H1 (cell line): ENCODE results near the gene SLC44A1. TPM values are rescaled to one million over a fixed set of nuclear protein-coding genes. Genes with fewer than 3 reads are reported as not detected.

Experiments
- CTCF ChIA-PET: fragments of 300-600 bp; sonication (Branson Sonifier 250); formaldehyde crosslinking; loops from one replicate; lab custom pipeline; 2021; ENCODE audit not compliant: partially characterized antibody; lab: Charles Lee
- POLR2A ChIA-PET: fragments of 300-600 bp; sonication (Branson Sonifier 250); formaldehyde crosslinking; loops from one replicate; lab custom pipeline; 2021; ENCODE audit warnings: inconsistent platforms; ENCODE audit not compliant: partially characterized antibody; lab: Charles Lee
- DNase-seq, 2 experiments: peaks; one replicate each; pipeline versions ENCODE4 v3.0.0 to v3.0.0-alpha.2; 2010 to 2022; ENCODE audit warnings: low spot score in 2 of 2, low read depth in 1 of 2, mixed read lengths in 1 of 2
- FAIRE-seq: peaks from 2 replicates; lab custom pipeline; 2011; peaks lifted over from hg19 to GRCh38; lab: Jason Lieb, UNC
- H2AFZ ChIP-seq: 2 replicates; pipeline ENCODE4 v1.8.1; 2012; ENCODE audit warnings: low read length, inconsistent platforms
- H2AK5ac ChIP-seq: 2 replicates; pipeline ENCODE4 v1.6.1; 2013; ENCODE audit warnings: low read depth, low read length
- H2BK120ac ChIP-seq: replicated peaks from 2 replicates; pipeline ENCODE3; 2013; ENCODE audit warnings: low read depth, low read length, inconsistent platforms
- H2BK12ac ChIP-seq: 2 replicates; pipeline ENCODE4 v1.6.1; 2013; ENCODE audit warnings: low read depth, low read length
- H2BK15ac ChIP-seq: 2 replicates; pipeline ENCODE4 v1.6.1; 2013; ENCODE audit warnings: low read length
- H2BK20ac ChIP-seq: 2 replicates; pipeline ENCODE4 v1.6.1; 2013; ENCODE audit warnings: low read length
- H2BK5ac ChIP-seq: 2 replicates; pipeline ENCODE4 v1.6.1; 2013; ENCODE audit warnings: low read depth, low read length
- H3K14ac ChIP-seq: 2 replicates; pipeline ENCODE4 v1.6.1; 2013; ENCODE audit warnings: inconsistent platforms; ENCODE audit not compliant: insufficient read length
- H3K18ac ChIP-seq: 2 replicates; pipeline ENCODE4 v1.6.1; 2013; ENCODE audit warnings: low read length; ENCODE audit errors: extremely low read depth
- H3K23ac ChIP-seq: 2 replicates; pipeline ENCODE4 v1.6.1; 2013; ENCODE audit warnings: inconsistent platforms; ENCODE audit not compliant: insufficient read length
- H3K23me2 ChIP-seq: 2 replicates; pipeline ENCODE4 v1.6.1; 2013; ENCODE audit warnings: low read depth, low read length
- H3K27ac ChIP-seq: 2 replicates; pipeline ENCODE4 v1.6.1; 2011; ENCODE audit warnings: low read depth, low read length, inconsistent platforms
- H3K27me3 ChIP-seq, 4 experiments: replicated peaks in 1 of 4; 1 replicate in 1 of 4; 2 replicates in 3 of 4; pipeline versions ENCODE4 v1.6.1 to v1.8.1; 2011 to 2013; ENCODE audit warnings: low read length in 3 of 4, mild to moderate bottlenecking in 3 of 4, inconsistent platforms in 2 of 4, mixed read lengths in 2 of 4, moderate library complexity in 1 of 4; ENCODE audit not compliant: control insufficient read depth in 3 of 4, insufficient read depth in 3 of 4; ENCODE audit errors: extremely low read depth in 1 of 4
- H3K36me3 ChIP-seq, 4 experiments: 2 replicates each; pipeline versions ENCODE4 v1.6.1 to v1.8.1; 2011 to 2013; ENCODE audit warnings: mild to moderate bottlenecking in 4 of 4, low read length in 3 of 4, moderate library complexity in 2 of 4, control low read depth in 1 of 4, inconsistent platforms in 1 of 4; ENCODE audit not compliant: insufficient read depth in 4 of 4, control insufficient read depth in 2 of 4
- H3K4ac ChIP-seq: replicated peaks from 2 replicates; pipeline ENCODE3; 2013; ENCODE audit warnings: low read length, low read depth, mixed read lengths, inconsistent platforms; ENCODE audit not compliant: insufficient read length
- H3K4me1 ChIP-seq, 4 experiments: replicated peaks in 1 of 4; 1 replicate in 1 of 4; 2 replicates in 3 of 4; pipeline versions ENCODE4 v1.6.1 to v1.8.1; 2011 to 2013; ENCODE audit warnings: low read length in 3 of 4, inconsistent platforms in 2 of 4, mixed read lengths in 1 of 4; ENCODE audit not compliant: insufficient read depth in 4 of 4, control insufficient read depth in 3 of 4
- H3K4me2 ChIP-seq, 2 experiments: 2 replicates each; pipeline versions ENCODE4 v1.6.1 to v1.8.1; 2011 to 2013; ENCODE audit warnings: low read depth in 2 of 2, low read length in 2 of 2, control low read depth in 1 of 2, inconsistent platforms in 1 of 2, mild to moderate bottlenecking in 1 of 2; ENCODE audit not compliant: insufficient read depth in 1 of 2
- H3K4me3 ChIP-seq, 4 experiments: fragments of 200-600, 300-600 bp in 1 of 4; sonication (generic), shearing (Covaris generic), sonication (Bioruptor Twin) in 1 of 4; 2 replicates each; pipeline versions ENCODE4 v1.5.1 to v1.8.1; 2011 to 2016; ENCODE audit warnings: low read length in 4 of 4, low read depth in 3 of 4, control low read depth in 2 of 4, inconsistent platforms in 2 of 4, mild to moderate bottlenecking in 2 of 4, mixed read lengths in 1 of 4, moderate library complexity in 1 of 4; ENCODE audit not compliant: insufficient read depth in 2 of 4; ENCODE audit errors: extremely low read depth in 1 of 4
- H3K56ac ChIP-seq: replicated peaks from 2 replicates; pipeline ENCODE3; 2013; ENCODE audit warnings: low read depth, mild to moderate bottlenecking, mixed read lengths, low read length, inconsistent platforms; ENCODE audit not compliant: insufficient read length
- H3K79me1 ChIP-seq: 2 replicates; pipeline ENCODE4 v1.6.1; 2013; ENCODE audit warnings: low read depth, low read length, control low read depth
- H3K79me2 ChIP-seq, 2 experiments: 2 replicates each; pipeline versions ENCODE4 v1.6.1 to v1.8.1; 2012 to 2013; ENCODE audit warnings: low read length in 2 of 2, mild to moderate bottlenecking in 2 of 2, inconsistent platforms in 1 of 2; ENCODE audit not compliant: insufficient read depth in 2 of 2, control insufficient read depth in 1 of 2
- H3K9ac ChIP-seq, 4 experiments: replicated peaks in 1 of 4; 1 replicate in 1 of 4; 2 replicates in 3 of 4; pipeline versions ENCODE4 v1.6.1 to v1.8.1; 2011 to 2013; ENCODE audit warnings: low read depth in 3 of 4, low read length in 3 of 4, control low read depth in 2 of 4, mild to moderate bottlenecking in 2 of 4, moderate library complexity in 2 of 4, inconsistent platforms in 1 of 4; ENCODE audit errors: extremely low read depth in 1 of 4
- H3K9me3 ChIP-seq, 2 experiments: 2 replicates each; pipeline versions ENCODE4 v1.6.1 to v1.8.1; 2012 to 2013; ENCODE audit warnings: mild to moderate bottlenecking in 2 of 2, moderate library complexity in 2 of 2, control low read depth in 1 of 2, inconsistent platforms in 1 of 2, low read depth in 1 of 2, low read length in 1 of 2, mixed read lengths in 1 of 2; ENCODE audit not compliant: insufficient read depth in 2 of 2
- H4K20me1 ChIP-seq, 2 experiments: replicated peaks in 1 of 2; 2 replicates each; pipeline versions ENCODE3 to v1.8.1; 2011 to 2013; ENCODE audit warnings: inconsistent platforms in 2 of 2, low read length in 2 of 2, mild to moderate bottlenecking in 1 of 2; ENCODE audit not compliant: insufficient read depth in 2 of 2, control insufficient read depth in 1 of 2
- H4K5ac ChIP-seq: 2 replicates; pipeline ENCODE4 v1.6.1; 2013; ENCODE audit warnings: low read length, low read depth, mixed read lengths, inconsistent platforms; ENCODE audit not compliant: insufficient read length
- H4K8ac ChIP-seq: 2 replicates; pipeline ENCODE4 v1.8.0; 2013; ENCODE audit warnings: mild to moderate bottlenecking, moderate library complexity, low read length, inconsistent platforms; ENCODE audit not compliant: insufficient read depth; ENCODE audit errors: extremely low read depth
- H4K91ac ChIP-seq: replicated peaks from 2 replicates; pipeline ENCODE3; 2013; ENCODE audit warnings: low read length, mixed read lengths, inconsistent platforms; ENCODE audit not compliant: insufficient read length
- ASH2L ChIP-seq: fragments of 200-600, 300-600 bp; sonication (generic); IDR thresholded peaks from one replicate; pipeline ENCODE4 v1.7.1; 2017; ENCODE audit warnings: low read length
- ATF3 ChIP-seq: IDR thresholded peaks from 2 replicates; pipeline ENCODE4 v1.6.1; 2011; ENCODE audit warnings: low read depth, mild to moderate bottlenecking, low read length; ENCODE audit not compliant: insufficient read depth
- EP300 ChIP-seq, 2 experiments: IDR thresholded peaks; 1 replicate in 1 of 2; 2 replicates in 1 of 2; pipeline ENCODE4 v1.6.1; 2011 to 2012; ENCODE audit warnings: low read depth in 2 of 2, low read length in 2 of 2, mild to moderate bottlenecking in 2 of 2, borderline replicate concordance in 1 of 2, inconsistent platforms in 1 of 2, moderate library complexity in 1 of 2
- TCF12 ChIP-seq: IDR thresholded peaks from 2 replicates; pipeline ENCODE4 v1.6.1; 2011; ENCODE audit warnings: low read depth, mild to moderate bottlenecking, low read length
- WGBS, 2 experiments: shearing (Covaris generic) in 1 of 2; methylation state at CpG; one replicate each; pipeline versions ENCODE4 v1.1.6 to v1.1.7; 2013 to 2015; ENCODE audit warnings: low lambda C conversion rate in 2 of 2, mixed read lengths in 2 of 2, inconsistent platforms in 1 of 2, low coverage in 1 of 2, missing lambda C conversion rate in 1 of 2; ENCODE audit not compliant: insufficient replicate concordance in 2 of 2, insufficient coverage in 1 of 2, insufficient read length in 1 of 2; ENCODE audit errors: extremely low coverage in 1 of 2, missing lambda C conversion rate in 1 of 2; 5-methylcytosine and 5-hydroxymethylcytosine counted together
- polyA plus RNA-seq, 7 experiments: library from polyadenylated mRNA; depleted of rRNA in 3 of 7; stranded (reverse) in 5 of 7; unstranded in 2 of 7; fragments of >200 nt in 5 of 7; fragments of 200-250 nt in 2 of 7; gene quantifications; 1 replicate in 5 of 7; 2 replicates in 1 of 7; 4 replicates in 1 of 7; pipeline versions ENCODE4 v1.2.1 to v1.2.3, GENCODE V29; 2011 to 2013; ENCODE audit warnings: missing spikeins in 2 of 7, mixed read lengths in 2 of 7
- total RNA-seq: library from RNA; stranded (reverse); fragmentation: NEBNext Ultra II Directional; extraction: Animal tissue kit (Norgen Biotek cat#: 25700); gene quantifications from 2 replicates; pipeline ENCODE4 v1.2.1, GENCODE V29; 2021

The SLC44A1 gene
- total and polyA plus RNA-seq, 2 of the 8 experiments (the other 6 are each of a cell fraction or from before 2014, with no cell fraction given): 30.5 to 71.2 TPM

GRCh38 chr9:105363837-105364236 lies 119.4 kb downstream of the SLC44A1 start:
- H2BK5ac ChIP-seq: no peak overlapping the region
- H3K14ac ChIP-seq: no peak overlapping the region
- H2AFZ ChIP-seq: no peak overlapping the region
- no peak overlapping the region for H2BK15ac ChIP-seq
- no peaks in the 10 kb centered on the region for H3K79me1 ChIP-seq
- no peak overlapping the region for H4K8ac ChIP-seq
- no peak overlapping the region for H4K91ac ChIP-seq
- no peak for DNase-seq
- no peak overlapping the region for H3K23ac ChIP-seq
- peaks cover 6 to 58% (median 16%) of the 10 kb centered on the region in 4 experiments; a peak in 6 of 8 replicates for H3K36me3 ChIP-seq
- no peak overlapping the region for H2BK120ac ChIP-seq
- CTCF ChIA-PET: interaction anchor here (1.4 to 3.3 kb wide), 2 partner anchors 51 to 119 kb away, joined by 3 to 17 read pairs; partner anchors contain the start of gene SLC44A1
- no peak overlapping the region for H3K9ac ChIP-seq
- no peak overlapping the region for H2AK5ac ChIP-seq
- no peaks in the 10 kb centered on the region for H3K4me1 ChIP-seq
- POLR2A ChIA-PET: no interaction called here
- FAIRE-seq: no peak
- H3K27me3 ChIP-seq: no peaks in the 10 kb centered on the region
- no peaks in the 10 kb centered on the region for H3K23me2 ChIP-seq
- no peak overlapping the region for H3K4me2 ChIP-seq
- TF ChIP-seq ASH2L: no peak
- no peak for TF ChIP-seq ATF3
- TF ChIP-seq EP300 (IDR thresholded peaks at IDR 0.05; ENCODE audit: borderline replicate concordance in 1 of 2, low read depth in 2 of 2, low read length in 2 of 2): no peak
- TF ChIP-seq TCF12: no peak
- H4K20me1 ChIP-seq: no peaks in the 10 kb centered on the region
- no peak overlapping the region for H3K4ac ChIP-seq
- no peaks in the 10 kb centered on the region for H3K79me2 ChIP-seq
- no peak overlapping the region for H2BK20ac ChIP-seq
- no peak overlapping the region for H2BK12ac ChIP-seq
- 88% methylated on average over 2 of the region's 2 CpGs; no CpG with 5 or more reads in 1 of the 2 experiments for WGBS, 2 experiments
- no peak overlapping the region for H3K4me3 ChIP-seq
- H3K18ac ChIP-seq: no peak overlapping the region
- no peak overlapping the region for H3K56ac ChIP-seq
- no peak overlapping the region for H4K5ac ChIP-seq
- H3K27ac ChIP-seq: no peak overlapping the region
- no peaks in the 10 kb centered on the region; a peak in 1 of 4 replicates for H3K9me3 ChIP-seq
